K562 (cell line): Measurements from ENCODE around the gene ZDHHC24. TPM values are rescaled to one million over a fixed set of nuclear protein-coding genes. Genes with fewer than 3 reads are reported as not detected.
"Not testable (repeated sequence)": the region's sequence is repeated elsewhere in the genome, so short reads cannot be mapped to it uniquely, and the experiment has no call there.

Experiments used
- ATAC-seq: fragments of 200-7000 bp; cut with Tn5 transposase; 3 replicates; pipeline ENCODE4 v1.9.1; 2020; ENCODE audit warnings: moderate library complexity
- BruUV-seq: library from RNA; stranded (reverse); fragments of 400-500 nt; replicated peaks from 2 replicates; lab custom pipeline; 2021; lab: Mats Ljungman, UMichigan
- CTCF ChIA-PET: fragments of 300-600 bp; formaldehyde crosslinking; extraction: SDS; loops from one replicate; lab custom pipeline; 2021; ENCODE audit warnings: low intra/inter-chr PET ratio; lab: Yijun Ruan, JAX
- POLR2A ChIA-PET: fragments of 300-600, 350-650 bp; sonication (Branson Sonifier 250); formaldehyde crosslinking; extraction: SDS; loops from one replicate; lab custom pipeline; 2021; ENCODE audit warnings: antibody characterized with exemption, inconsistent platforms; lab: Yijun Ruan, JAX
- DNase-seq, 4 experiments: peaks; one replicate each; pipeline versions ENCODE4 v3.0.0 to v3.0.0-alpha.2; 2011 to 2018; ENCODE audit warnings: low spot score in 3 of 4, mixed read lengths in 3 of 4; ENCODE audit errors: extremely low read depth in 1 of 4
- FAIRE-seq: peaks from 2 replicates; lab custom pipeline; 2011; peaks lifted over from hg19 to GRCh38; lab: Jason Lieb, UNC
- H2AFZ ChIP-seq: 2 replicates; pipeline ENCODE4 v1.6.0; 2011; ENCODE audit warnings: low read depth, low read length, control low read depth, inconsistent platforms
- H3K27ac ChIP-seq: fragments of 200-600 bp; 3 replicates; pipeline ENCODE4 v1.8.0; 2011; ENCODE audit warnings: low read depth, mild to moderate bottlenecking, control low read depth, inconsistent platforms, low read length, moderate library complexity, mixed read lengths; ENCODE audit errors: extremely low read depth
- H3K27me3 ChIP-seq, 2 experiments: fragments of 300-600 bp in 1 of 2; 2 replicates in 1 of 2; 3 replicates in 1 of 2; pipeline versions ENCODE4 v1.6.0 to v1.8.0; 2011; ENCODE audit warnings: inconsistent platforms in 2 of 2, low read length in 2 of 2, mild to moderate bottlenecking in 1 of 2, mixed read lengths in 1 of 2, moderate library complexity in 1 of 2; ENCODE audit not compliant: control insufficient read depth in 2 of 2, insufficient read depth in 2 of 2
- H3K36me3 ChIP-seq: fragments of 300-600 bp; 3 replicates; pipeline ENCODE4 v1.8.0; 2011; ENCODE audit warnings: mild to moderate bottlenecking, low read length, inconsistent platforms; ENCODE audit not compliant: control insufficient read depth, insufficient read depth
- H3K4me1 ChIP-seq, 2 experiments: fragments of 200-600 bp in 1 of 2; replicated peaks in 1 of 2; 2 replicates in 1 of 2; 3 replicates in 1 of 2; pipeline versions ENCODE4 v1.5.1 to v1.8.0; 2011; ENCODE audit warnings: inconsistent platforms in 2 of 2, low read length in 2 of 2, mild to moderate bottlenecking in 1 of 2, mixed read lengths in 1 of 2, moderate library complexity in 1 of 2; ENCODE audit not compliant: control insufficient read depth in 2 of 2, insufficient read depth in 2 of 2
- H3K4me2 ChIP-seq: 2 replicates; pipeline ENCODE4 v1.6.1; 2011; ENCODE audit warnings: low read length, control low read depth, inconsistent platforms, mixed read lengths; ENCODE audit not compliant: insufficient read depth
- H3K4me3 ChIP-seq: fragments of 200-600 bp; sonication (generic), shearing (Covaris generic); 2 replicates; pipeline ENCODE4 v1.5.1; 2016; ENCODE audit warnings: control low read depth, inconsistent platforms
- H3K79me2 ChIP-seq: fragments of 200-600 bp; 3 replicates; pipeline ENCODE4 v1.8.0; 2011; ENCODE audit warnings: low read length, inconsistent platforms; ENCODE audit not compliant: control insufficient read depth, insufficient read depth
- H3K9ac ChIP-seq, 2 experiments: 2 replicates each; pipeline versions ENCODE4 v1.6.0 to v1.6.1; 2011; ENCODE audit warnings: low read depth in 2 of 2, low read length in 2 of 2, control low read depth in 1 of 2, inconsistent platforms in 1 of 2, mild to moderate bottlenecking in 1 of 2, mixed read lengths in 1 of 2; ENCODE audit not compliant: insufficient read depth in 1 of 2
- H3K9me1 ChIP-seq: one replicate; pipeline ENCODE4 v1.6.0; 2011; ENCODE audit warnings: inconsistent platforms, mild to moderate bottlenecking, low read length, moderate library complexity; ENCODE audit not compliant: control insufficient read depth, insufficient read depth
- H3K9me3 ChIP-seq: replicated peaks from 2 replicates; pipeline ENCODE4 v1.5.1; 2011; ENCODE audit warnings: low read depth, low read length, inconsistent platforms; ENCODE audit not compliant: control insufficient read depth, insufficient read depth
- H4K20me1 ChIP-seq: replicated peaks from 2 replicates; pipeline ENCODE4 v1.6.1; 2011; ENCODE audit warnings: low read length, inconsistent platforms, mixed read lengths; ENCODE audit not compliant: control insufficient read depth, insufficient read depth
- CBX1 ChIP-seq: sonication (generic); IDR thresholded peaks from 2 replicates; pipeline ENCODE4 v1.6.1; 2016; ENCODE audit warnings: antibody characterized with exemption, low read depth, mild to moderate bottlenecking
- CBX3 ChIP-seq, 2 experiments: IDR thresholded peaks; 1 replicate in 1 of 2; 2 replicates in 1 of 2; pipeline ENCODE4 v1.6.1; 2012; ENCODE audit warnings: inconsistent platforms in 2 of 2, low read length in 2 of 2, borderline replicate concordance in 1 of 2, control low read depth in 1 of 2
- CBX5 ChIP-seq: IDR thresholded peaks from 2 replicates; pipeline ENCODE4 v1.6.1; 2014; ENCODE audit warnings: low read depth, borderline replicate concordance
- TRIM24 ChIP-seq, 2 experiments: fragments of 450-650 bp; IDR thresholded peaks; 2 replicates each; pipeline ENCODE4 v1.6.1; 2016
- TRIM28 ChIP-seq: fragments of 450-650 bp; IDR thresholded peaks from 2 replicates; pipeline ENCODE4 v1.6.1; 2017
- WGBS: fragments of 100-300 bp; shearing (Covaris generic); methylation state at CpG from one replicate; pipeline ENCODE4 v1.1.6; 2016; ENCODE audit warnings: low coverage, mixed read lengths; ENCODE audit not compliant: insufficient coverage; ENCODE audit errors: missing lambda C conversion rate; 5-methylcytosine and 5-hydroxymethylcytosine counted together
- in situ Hi-C: fragments of 300-500 bp; cut with MboI; formaldehyde crosslinking; loops from 4 replicates; pipeline ENCODE4 v1.15.0; 2018; ENCODE audit warnings: inconsistent platforms, mixed read lengths
- intact Hi-C: fragments of 100-400 bp; cut with micrococcal nuclease; formaldehyde crosslinking; loops from 2 replicates; pipeline ENCODE4 v1.14.2; 2022
- polyA plus RNA-seq, 8 experiments: library from polyadenylated mRNA; depleted of rRNA in 4 of 8; stranded (reverse) in 5 of 8; unstranded in 3 of 8; fragments of >200 nt; fragmentation: Nextera tagmentation in 2 of 8; fragmentation: Illumina TruSeq in 1 of 8; extraction: Ambion mirVana in 2 of 8; extraction: Trizol in 1 of 8; gene quantifications; 2 replicates each; pipeline versions ENCODE4 v1.2.1 to v1.2.3, GENCODE V29; 2011 to 2014; ENCODE audit warnings: inconsistent platforms in 1 of 8, missing spikeins in 1 of 8
- total RNA-seq, 7 experiments: library from RNA; depleted of rRNA in 6 of 7; stranded (reverse); fragments of >200 nt in 6 of 7; fragmentation: Illumina TruSeq in 2 of 7; extraction: Trizol in 2 of 7; gene quantifications; 2 replicates each; pipeline versions ENCODE4 v1.2.1 to v1.2.3, GENCODE V29; 2011 to 2021; ENCODE audit warnings: low replicate concordance in 1 of 7
- TF ChIP-seq, protein P1 (sequence below): fragments of 450-650 bp; IDR thresholded peaks from 2 replicates; pipeline ENCODE4 v1.6.1; 2018; ENCODE audit warnings: mild to moderate bottlenecking, low read depth; ENCODE audit not compliant: partially characterized antibody

The ZDHHC24 gene
- total and polyA plus RNA-seq, 9 of the 15 experiments (the other 6 are each of a cell fraction or from before 2014, with no cell fraction given): 0.45 to 11.2 (median 2.7) TPM

DNA sequence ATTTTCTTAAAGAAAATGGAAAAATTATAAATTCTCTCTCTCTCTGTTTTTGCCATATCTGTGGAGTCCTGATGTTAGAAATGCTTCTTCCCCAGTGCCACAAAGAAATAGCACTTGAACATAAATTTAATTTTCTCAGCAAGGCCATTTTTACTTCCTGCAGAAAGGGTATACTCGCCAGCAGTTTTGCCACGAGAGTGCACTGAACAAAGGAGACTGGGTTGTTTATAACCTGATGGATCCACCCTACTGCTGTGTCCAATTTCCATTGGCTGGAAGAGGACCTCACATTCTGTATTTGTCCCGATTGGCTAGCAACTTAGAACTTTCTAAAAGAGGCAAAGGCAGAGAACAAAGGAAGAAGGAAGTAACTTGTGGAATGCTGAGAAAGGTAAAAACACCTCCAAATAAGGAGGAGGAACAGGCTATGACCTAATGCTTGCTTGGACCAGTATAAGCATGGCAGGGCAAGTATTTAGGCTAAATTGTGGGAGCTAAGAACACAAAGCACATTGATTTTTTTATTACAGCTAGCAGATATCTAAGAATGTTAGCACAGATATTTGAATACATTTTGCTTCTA lies 36.8 kb upstream of the ZDHHC24 start:
- TF ChIP-seq CBX5: peak; percentile 82
- 0 out of 2 replicates have a peak, but pooled peaks have one; percentile 29 for TF ChIP-seq CBX1
- TF ChIP-seq TRIM28: peak; percentile 90
- peak in 1 of 2 experiments; percentile 95; a peak in 2 of 3 replicates for TF ChIP-seq CBX3 (IDR thresholded peaks at IDR 0.05; ENCODE audit: borderline replicate concordance in 1 of 2, low read length in 2 of 2)
- TF ChIP-seq TRIM24 (IDR thresholded peaks at IDR 0.05): peak in 1 of 2 experiments; percentile 53; a peak in 1 of 4 replicates
- TF ChIP-seq, protein P1, sequence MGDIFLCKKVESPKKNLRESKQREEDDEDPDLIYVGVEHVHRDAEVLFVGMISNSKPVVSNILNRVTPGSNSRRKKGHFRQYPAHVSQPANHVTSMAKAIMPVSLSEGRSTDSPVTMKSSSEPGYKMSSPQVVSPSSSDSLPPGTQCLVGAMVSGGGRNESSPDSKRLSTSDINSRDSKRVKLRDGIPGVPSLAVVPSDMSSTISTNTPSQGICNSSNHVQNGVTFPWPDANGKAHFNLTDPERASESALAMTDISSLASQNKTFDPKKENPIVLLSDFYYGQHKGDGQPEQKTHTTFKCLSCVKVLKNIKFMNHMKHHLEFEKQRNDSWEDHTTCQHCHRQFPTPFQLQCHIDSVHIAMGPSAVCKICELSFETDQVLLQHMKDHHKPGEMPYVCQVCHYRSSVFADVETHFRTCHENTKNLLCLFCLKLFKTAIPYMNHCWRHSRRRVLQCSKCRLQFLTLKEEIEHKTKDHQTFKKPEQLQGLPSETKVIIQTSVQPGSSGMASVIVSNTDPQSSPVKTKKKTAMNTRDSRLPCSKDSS: peak; percentile 94
- BruUV-seq, CTCF ChIA-PET: not testable (repeated sequence)

More for the DNA sequence above, 36.8 kb upstream of the ZDHHC24 start:
- H3K4me1 ChIP-seq, FAIRE-seq, H4K20me1 ChIP-seq, H3K9me1 ChIP-seq, POLR2A ChIA-PET, H3K9ac ChIP-seq, ATAC-seq, H2AFZ ChIP-seq, H3K36me3 ChIP-seq, H3K9me3 ChIP-seq, H3K27me3 ChIP-seq, intact Hi-C loops, DNase-seq, H3K79me2 ChIP-seq, in situ Hi-C loops, H3K4me3 ChIP-seq, H3K4me2 ChIP-seq, H3K27ac ChIP-seq: not testable (repeated sequence)
- 15% methylated on average over 3 of the region's 3 CpGs for WGBS
